Measurements from ENCODE around the gene COLEC12.

Gene COLEC12

GRCh38 chr18:286515-287310, 213.8 kb downstream of the COLEC12 start:
- Mint-ChIP-seq H3K36me3 (ENCODE audit: low read depth) (no peaks in the 10 kb centered on the region), H3K27ac (no peak overlapping the region), H3K4me3 (no peak overlapping the region), H3K4me1 (no peaks in the 10 kb centered on the region), H3K27me3 (ENCODE audit: low read depth) (no peaks in the 10 kb centered on the region), H3K9me3 (no peaks in the 10 kb centered on the region)
- TF ChIP-seq CTCF (IDR thresholded peaks at IDR 0.05; ENCODE audit: unreplicated experiment in 3 of 3), result peak; percentile 55 to 75 (median 59)

- peaks cover 4% of the 10 kb centered on the region for H3K27me3 Mint-ChIP-seq (ENCODE audit: low read depth)
- H3K27ac Mint-ChIP-seq, result no peak overlapping the region
- no peaks in the 10 kb centered on the region for H3K36me3 Mint-ChIP-seq (ENCODE audit: low read depth)
- H3K4me3 Mint-ChIP-seq, result no peak overlapping the region
- no peaks in the 10 kb centered on the region for H3K9me3 Mint-ChIP-seq
- no peak for TF ChIP-seq CTCF (IDR thresholded peaks at IDR 0.05; ENCODE audit: unreplicated experiment in 3 of 3)
- no peaks in the 10 kb centered on the region for H3K4me1 Mint-ChIP-seq
These were observed 214.7 kb downstream of the COLEC12 start for GRCh38 chr18:285817-286216.

GRCh38 chr18:275486-275885, 225.0 kb downstream of the COLEC12 start:
- no peaks in the 10 kb centered on the region for H3K36me3 Mint-ChIP-seq (ENCODE audit: low read depth)
- H3K9me3 Mint-ChIP-seq, result peaks cover 3% of the 10 kb centered on the region
- H3K4me1 Mint-ChIP-seq, result no peaks in the 10 kb centered on the region
- TF ChIP-seq CTCF (IDR thresholded peaks at IDR 0.05; ENCODE audit: unreplicated experiment in 3 of 3), result no peak
- H3K27ac Mint-ChIP-seq, result no peak overlapping the region
- no peak overlapping the region for H3K4me3 Mint-ChIP-seq
- H3K27me3 Mint-ChIP-seq (ENCODE audit: low read depth), result peaks cover 3% of the 10 kb centered on the region

- Mint-ChIP-seq H3K9me3 (peaks cover 3% of the 10 kb centered on the region), H3K4me3 (no peak overlapping the region), H3K4me1 (peaks cover 6% of the 10 kb centered on the region), H3K27ac (no peak overlapping the region), H3K36me3 (ENCODE audit: low read depth) (no peaks in the 10 kb centered on the region), H3K27me3 (ENCODE audit: low read depth) (no peaks in the 10 kb centered on the region)
- TF ChIP-seq CTCF (IDR thresholded peaks at IDR 0.05; ENCODE audit: unreplicated experiment in 3 of 3), result no peak
These were observed 226.2 kb downstream of the COLEC12 start for GRCh38 chr18:274313-274712.

- Mint-ChIP-seq H3K27ac (no peak overlapping the region), H3K4me3 (no peak overlapping the region), H3K9me3 (peaks cover 3% of the 10 kb centered on the region), H3K4me1 (peaks cover 11% of the 10 kb centered on the region), H3K36me3 (ENCODE audit: low read depth) (no peaks in the 10 kb centered on the region), H3K27me3 (ENCODE audit: low read depth) (no peaks in the 10 kb centered on the region)
- no peak for TF ChIP-seq CTCF (IDR thresholded peaks at IDR 0.05; ENCODE audit: unreplicated experiment in 3 of 3)
These were observed 227.0 kb downstream of the COLEC12 start for GRCh38 chr18:273525-273924.

GRCh38 chr18:272650-273049, 227.9 kb downstream of the COLEC12 start:
- no peak overlapping the region for H3K27ac Mint-ChIP-seq
- peaks cover 1% of the 10 kb centered on the region for H3K9me3 Mint-ChIP-seq
- H3K36me3 Mint-ChIP-seq (ENCODE audit: low read depth), result no peaks in the 10 kb centered on the region
- H3K4me1 Mint-ChIP-seq, result peaks cover 11% of the 10 kb centered on the region
- no peak for TF ChIP-seq CTCF (IDR thresholded peaks at IDR 0.05; ENCODE audit: unreplicated experiment in 3 of 3)
- no peak overlapping the region for H3K4me3 Mint-ChIP-seq
- H3K27me3 Mint-ChIP-seq (ENCODE audit: low read depth), result peaks cover 3% of the 10 kb centered on the region

Measured in nephron (organoid).